ENCODE results near the gene DHTKD1. TPM values are rescaled to one million over a fixed set of nuclear protein-coding genes. Genes with fewer than 3 reads are reported as not detected.

DHTKD1 gene
- total RNA-seq, 2 experiments from 2014 or later, result 5.1 to 5.3 TPM

DNA sequence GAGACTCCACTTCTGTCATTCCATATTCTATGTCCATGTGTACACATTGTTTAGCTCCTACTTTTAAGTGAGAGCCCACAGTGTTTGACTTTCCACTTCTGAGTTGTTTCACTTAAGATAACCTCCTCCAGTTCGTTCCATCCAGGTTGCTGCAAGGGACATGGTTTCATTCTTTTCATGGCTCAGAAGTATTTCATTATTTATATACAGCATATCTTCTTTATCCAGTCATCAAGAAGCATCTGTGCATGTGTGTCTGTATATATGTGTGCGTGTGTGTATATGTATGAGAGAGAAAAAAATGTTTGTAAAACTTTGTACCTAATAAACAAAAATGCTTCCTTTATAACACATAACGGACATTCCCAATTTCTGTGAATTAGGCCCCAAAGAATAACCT is 66.9 kb downstream of the DHTKD1 start:
- H3K27ac Mint-ChIP-seq, result no peak overlapping the region
- CTCF ChIA-PET, result no interaction called here
- POLR2A ChIA-PET, result interaction anchor here (0.7 to 0.8 kb wide), 2 partner anchors 127 to 442 kb away, joined by 3 read pairs; no protein-coding TSS in a partner anchor

DNA sequence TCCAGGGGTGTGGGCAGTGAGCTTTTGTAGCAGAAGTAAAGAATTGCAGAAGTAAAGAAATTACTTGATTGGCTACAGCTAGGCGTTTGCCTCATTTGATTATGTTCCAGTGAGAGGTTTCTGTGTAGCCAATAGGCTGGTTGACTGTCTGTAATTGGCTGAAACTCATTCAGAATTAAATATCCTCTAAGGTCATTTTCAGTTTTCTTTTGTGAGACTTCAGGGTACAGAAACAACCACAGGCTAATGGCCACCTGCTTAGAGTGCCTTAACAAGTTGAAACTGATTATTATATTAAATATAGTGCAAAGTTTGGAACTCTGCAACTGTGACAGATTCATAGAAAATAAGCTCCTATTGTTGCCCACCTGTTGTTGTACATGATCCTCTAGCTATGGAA is 71.3 kb downstream of the DHTKD1 start:
- Mint-ChIP-seq H3K4me3 (no peak overlapping the region), H3K36me3 (ENCODE audit: low read depth) (peaks cover 77% of the 10 kb centered on the region), H3K9me3 (no peaks in the 10 kb centered on the region), H3K27ac (no peak overlapping the region), H3K27me3 (no peaks in the 10 kb centered on the region), H3K4me1 (ENCODE audit: low read depth) (no peaks in the 10 kb centered on the region)
- no peaks in the 10 kb centered on the region for H3K4me1 ChIP-seq (ENCODE audit: insufficient read depth, low read length)
- no peak overlapping the region for H3K4me3 ChIP-seq (ENCODE audit: low read length)
- H3K36me3 ChIP-seq (ENCODE audit: insufficient read depth, low read length), result peaks cover 44% of the 10 kb centered on the region
- TF ChIP-seq, protein P1, sequence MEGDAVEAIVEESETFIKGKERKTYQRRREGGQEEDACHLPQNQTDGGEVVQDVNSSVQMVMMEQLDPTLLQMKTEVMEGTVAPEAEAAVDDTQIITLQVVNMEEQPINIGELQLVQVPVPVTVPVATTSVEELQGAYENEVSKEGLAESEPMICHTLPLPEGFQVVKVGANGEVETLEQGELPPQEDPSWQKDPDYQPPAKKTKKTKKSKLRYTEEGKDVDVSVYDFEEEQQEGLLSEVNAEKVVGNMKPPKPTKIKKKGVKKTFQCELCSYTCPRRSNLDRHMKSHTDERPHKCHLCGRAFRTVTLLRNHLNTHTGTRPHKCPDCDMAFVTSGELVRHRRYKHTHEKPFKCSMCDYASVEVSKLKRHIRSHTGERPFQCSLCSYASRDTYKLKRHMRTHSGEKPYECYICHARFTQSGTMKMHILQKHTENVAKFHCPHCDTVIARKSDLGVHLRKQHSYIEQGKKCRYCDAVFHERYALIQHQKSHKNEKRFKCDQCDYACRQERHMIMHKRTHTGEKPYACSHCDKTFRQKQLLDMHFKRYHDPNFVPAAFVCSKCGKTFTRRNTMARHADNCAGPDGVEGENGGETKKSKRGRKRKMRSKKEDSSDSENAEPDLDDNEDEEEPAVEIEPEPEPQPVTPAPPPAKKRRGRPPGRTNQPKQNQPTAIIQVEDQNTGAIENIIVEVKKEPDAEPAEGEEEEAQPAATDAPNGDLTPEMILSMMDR (IDR thresholded peaks at IDR 0.05), result no peak
- intact Hi-C loops (cut with DNase I, micrococcal nuclease), result loop anchor here in 1 of 2 experiments (5.0 kb wide), 1 partner anchor 153 kb away; no protein-coding TSS in a partner anchor
- ATAC-seq (ENCODE audit: poor library complexity), result no peak
- H3K27ac ChIP-seq (ENCODE audit: low read depth in 1 of 2, low read length in 2 of 2), result no peak overlapping the region
- no peaks in the 10 kb centered on the region for H3K27me3 ChIP-seq (ENCODE audit: control insufficient read depth in 1 of 2, insufficient read depth in 2 of 2, low read length in 2 of 2)
- ChIA-PET POLR2A (interaction anchor here (1.4 kb wide), 1 partner anchor 56 kb away, joined by 4 read pairs; the partner anchor contains the start of genes CDC123 and NUDT5), CTCF (no interaction called here)
- no peak for DNase-seq
- no peaks in the 10 kb centered on the region for H3K9me3 ChIP-seq (ENCODE audit: control insufficient read depth in 1 of 2, insufficient read depth in 1 of 2, low read length in 2 of 2)

More for the DNA sequence above, 66.9 kb downstream of the DHTKD1 start:
- DNase-seq (no peak), ATAC-seq (ENCODE audit: poor library complexity) (no peak)
- Histone ChIP-seq H3K27me3 (ENCODE audit: control insufficient read depth in 1 of 2, insufficient read depth in 2 of 2, low read length in 2 of 2) (no peaks in the 10 kb centered on the region), H3K4me1 (ENCODE audit: insufficient read depth, low read length) (peaks cover 3% of the 10 kb centered on the region), H3K9me3 (ENCODE audit: control insufficient read depth in 1 of 2, insufficient read depth in 1 of 2, low read length in 2 of 2) (no peaks in the 10 kb centered on the region), H3K36me3 (ENCODE audit: insufficient read depth, low read length) (peaks cover 29% of the 10 kb centered on the region), H3K4me3 (ENCODE audit: low read length) (no peak overlapping the region), H3K27ac (ENCODE audit: low read depth in 1 of 2, low read length in 2 of 2) (no peak overlapping the region)
- no peak overlapping the region for H3K4me3 Mint-ChIP-seq
- peaks cover 8% of the 10 kb centered on the region for H3K4me1 Mint-ChIP-seq (ENCODE audit: low read depth)
- H3K27me3 Mint-ChIP-seq, result no peaks in the 10 kb centered on the region
- TF ChIP-seq, protein P1 (IDR thresholded peaks at IDR 0.05), result no peak
- H3K36me3 Mint-ChIP-seq (ENCODE audit: low read depth), result peaks cover 46% of the 10 kb centered on the region
- no peaks in the 10 kb centered on the region for H3K9me3 Mint-ChIP-seq
- intact Hi-C loops (cut with DNase I, micrococcal nuclease), result loop anchor here in 1 of 2 experiments (10.0 kb wide), 1 partner anchor 59 kb away; the partner anchor contains the start of genes CDC123 and NUDT5

DNA sequence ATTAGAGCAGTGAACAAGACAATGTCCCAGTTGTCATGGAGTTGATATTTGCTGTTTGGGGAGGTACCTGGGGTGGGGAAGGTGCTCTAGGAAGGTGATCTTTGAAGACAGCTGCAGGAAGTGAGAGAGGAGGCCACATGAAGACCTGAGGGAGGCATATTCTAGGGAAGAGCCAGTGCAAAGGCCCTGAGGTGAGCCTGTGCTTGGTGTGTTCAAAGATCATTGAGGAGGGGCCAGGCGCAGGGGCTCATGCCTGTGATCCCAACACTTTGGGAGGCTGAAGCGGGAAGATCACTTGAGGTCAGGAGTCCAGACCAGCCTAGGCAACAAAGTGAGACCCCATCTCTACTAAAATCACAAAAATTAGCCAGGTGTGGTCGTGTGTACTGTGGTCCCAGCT is 75.8 kb downstream of the DHTKD1 start:
- H3K27ac ChIP-seq (ENCODE audit: low read depth in 1 of 2, low read length in 2 of 2), result no peak overlapping the region
- H3K4me1 ChIP-seq (ENCODE audit: insufficient read depth, low read length), result no peaks in the 10 kb centered on the region
- Mint-ChIP-seq H3K36me3 (ENCODE audit: low read depth) (peaks cover 74% of the 10 kb centered on the region), H3K4me1 (ENCODE audit: low read depth) (no peaks in the 10 kb centered on the region), H3K27ac (no peak overlapping the region), H3K4me3 (no peak overlapping the region), H3K9me3 (no peaks in the 10 kb centered on the region), H3K27me3 (no peaks in the 10 kb centered on the region)
- ATAC-seq (ENCODE audit: poor library complexity), result no peak
- POLR2A ChIA-PET, result no interaction called here
- CTCF ChIA-PET, result no interaction called here
- intact Hi-C loops (cut with DNase I, micrococcal nuclease), result loop anchor here in 1 of 2 experiments (5.0 kb wide), 1 partner anchor 157 kb away; no protein-coding TSS in a partner anchor
- no peaks in the 10 kb centered on the region for H3K27me3 ChIP-seq (ENCODE audit: control insufficient read depth in 1 of 2, insufficient read depth in 2 of 2, low read length in 2 of 2)
- H3K9me3 ChIP-seq (ENCODE audit: control insufficient read depth in 1 of 2, insufficient read depth in 1 of 2, low read length in 2 of 2), result no peaks in the 10 kb centered on the region
- no peak for DNase-seq
- peaks cover 33% of the 10 kb centered on the region for H3K36me3 ChIP-seq (ENCODE audit: insufficient read depth, low read length)
- TF ChIP-seq, protein P1 (IDR thresholded peaks at IDR 0.05), result no peak
- no peak overlapping the region for H3K4me3 ChIP-seq (ENCODE audit: low read length)

All from CD4-positive, alpha-beta T cell (primary cell).